HFF-Myc (cell line): ENCODE data around the gene PGRMC2.

Experiments used
- DNase-seq: peaks from one replicate; pipeline ENCODE4 v3.0.0-alpha.2; 2011; ENCODE audit warnings: low read depth; ENCODE audit errors: extremely low read depth
- H3K4me3 ChIP-seq: replicated peaks from 2 replicates; pipeline ENCODE4 v1.5.1; 2011; ENCODE audit warnings: low read depth, mild to moderate bottlenecking, control low read depth, low read length
- CTCF ChIP-seq: IDR thresholded peaks from 2 replicates; pipeline ENCODE4 v1.5.1; 2012; ENCODE audit warnings: mild to moderate bottlenecking, low read depth, low read length, control low read depth; ENCODE audit errors: missing control alignments

PGRMC2 gene

GRCh38 chr4:128241981-128242380 is 45.6 kb downstream of the PGRMC2 start:
- TF ChIP-seq CTCF = no peak
- no peak overlapping the region for H3K4me3 ChIP-seq
- DNase-seq = no peak

- DNase-seq = peak; percentile 92
- no peak overlapping the region for H3K4me3 ChIP-seq
- no peak for TF ChIP-seq CTCF
These were observed 46.1 kb downstream of the PGRMC2 start for GRCh38 chr4:128241425-128241913.

- TF ChIP-seq CTCF = no peak
- no peak for DNase-seq
- no peak overlapping the region for H3K4me3 ChIP-seq
These were observed 46.6 kb downstream of the PGRMC2 start for GRCh38 chr4:128241019-128241418.

GRCh38 chr4:128234836-128235235 is 52.8 kb downstream of the PGRMC2 start:
- no peak overlapping the region for H3K4me3 ChIP-seq
- DNase-seq = no peak
- TF ChIP-seq CTCF = no peak

GRCh38 chr4:128232719-128233118 is 54.9 kb downstream of the PGRMC2 start:
- DNase-seq = no peak
- no peak overlapping the region for H3K4me3 ChIP-seq
- no peak for TF ChIP-seq CTCF

GRCh38 chr4:128228845-128229795 is 58.5 kb downstream of the PGRMC2 start:
- H3K4me3 ChIP-seq = no peak overlapping the region
- TF ChIP-seq CTCF = no peak
- DNase-seq = no peak
